GM19351 (cell line): ENCODE data around the gene TRIM50.
"Not testable (repeated sequence)": the region's sequence is repeated elsewhere in the genome, so short reads cannot be mapped to it uniquely, and the experiment has no call there.

Experiments
- ATAC-seq: cut with Tn5 transposase; IDR thresholded peaks from one replicate; pipeline ENCODE4 v1.9.1; 2021; ENCODE audit warnings: mild to moderate bottlenecking, moderate library complexity; ENCODE audit not compliant: unreplicated experiment

TRIM50 gene

DNA sequence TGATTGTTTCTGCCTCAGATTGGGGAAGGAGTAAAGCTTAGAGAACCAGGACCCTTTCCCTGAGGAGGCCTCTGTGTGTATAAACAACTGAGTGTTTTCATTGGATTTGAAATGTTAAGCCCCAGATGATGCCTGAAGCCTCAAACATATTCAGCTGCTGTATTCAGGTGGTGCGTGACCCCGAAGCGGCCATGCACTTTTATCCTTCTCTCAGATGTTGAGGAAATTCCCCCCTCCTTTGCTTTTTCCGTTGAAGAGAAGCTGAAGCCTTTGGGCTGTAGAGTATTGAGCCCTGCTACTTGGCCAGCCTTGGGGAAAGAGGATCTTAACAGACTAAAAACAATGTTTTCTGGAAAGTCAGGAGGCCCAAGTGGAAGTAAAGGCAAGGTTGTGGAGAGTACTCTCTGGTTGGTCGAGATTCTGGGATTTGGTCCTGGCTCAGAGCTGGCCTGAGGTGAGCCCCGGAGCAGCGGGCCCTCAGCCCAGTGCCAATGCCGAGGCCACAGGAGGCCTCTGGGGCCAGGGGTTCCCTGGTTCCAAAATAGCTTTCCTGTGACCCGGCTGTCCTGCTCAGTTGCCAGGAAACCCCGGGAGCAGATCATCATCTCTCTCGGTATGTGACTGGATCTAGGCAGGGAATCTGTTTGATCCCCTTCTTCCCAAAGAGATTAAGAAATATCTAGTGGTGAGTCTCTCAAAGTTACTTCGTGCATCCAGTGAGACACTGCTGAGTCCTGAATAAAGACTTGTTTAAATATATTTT lies 22.6 kb upstream of the TRIM50 start:
- ATAC-seq, result no peak

GRCh38 chr7:73349763-73350162 lies 21.9 kb upstream of the TRIM50 start:
- ATAC-seq, result no peak

DNA sequence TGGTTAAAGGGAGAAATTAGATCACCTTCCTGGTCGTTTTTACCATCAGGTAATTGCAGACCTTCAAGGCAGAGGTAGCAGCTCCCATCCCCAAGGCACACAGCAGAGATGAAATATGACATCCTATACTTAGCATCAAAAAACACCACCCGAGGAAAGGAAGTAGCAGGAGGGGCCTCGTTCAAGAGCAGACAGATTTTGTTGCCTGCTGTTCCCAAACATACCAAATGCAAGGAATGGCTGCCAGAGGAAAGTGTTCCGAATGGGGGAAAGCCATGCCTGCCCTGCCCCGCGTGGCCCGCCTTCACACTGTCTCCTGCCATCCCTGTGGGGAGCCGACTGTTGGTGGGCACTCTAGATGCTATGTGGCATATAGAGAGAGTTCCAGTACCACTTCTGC lies 18.1 kb upstream of the TRIM50 start:
- ATAC-seq, result no peak

- no peak for ATAC-seq
Observed at GRCh38 chr7:73345538-73345937, 17.7 kb upstream of the TRIM50 start.

- ATAC-seq, result no peak
Observed at GRCh38 chr7:73343671-73344380, 15.9 kb upstream of the TRIM50 start.

- ATAC-seq, result no peak
Observed at GRCh38 chr7:73342645-73343044, 14.8 kb upstream of the TRIM50 start.

GRCh38 chr7:73341877-73342276 lies 14.0 kb upstream of the TRIM50 start:
- peak; percentile 45 for ATAC-seq

DNA sequence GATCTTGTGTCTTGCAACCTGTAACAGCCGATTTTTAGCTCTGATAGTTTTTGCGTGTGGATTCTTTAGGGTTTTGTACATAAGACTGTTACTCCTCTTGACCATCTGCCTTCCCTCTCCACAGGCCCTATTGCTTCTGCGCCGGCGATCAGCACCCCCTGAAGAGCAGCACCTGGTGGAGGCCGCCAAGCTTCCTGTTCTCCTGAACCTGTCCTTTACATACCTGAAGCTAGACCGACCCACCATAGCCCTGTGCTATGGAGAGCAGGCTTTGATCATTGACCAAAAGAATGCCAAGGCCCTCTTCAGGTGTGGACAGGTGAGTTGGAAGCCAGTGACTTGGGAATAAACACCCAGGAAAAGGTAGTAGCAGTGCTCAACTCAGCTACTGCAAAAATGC lies 12.6 kb upstream of the TRIM50 start:
- ATAC-seq, result no peak

GRCh38 chr7:73338321-73338720 lies 10.4 kb upstream of the TRIM50 start:
- ATAC-seq, result no peak

DNA sequence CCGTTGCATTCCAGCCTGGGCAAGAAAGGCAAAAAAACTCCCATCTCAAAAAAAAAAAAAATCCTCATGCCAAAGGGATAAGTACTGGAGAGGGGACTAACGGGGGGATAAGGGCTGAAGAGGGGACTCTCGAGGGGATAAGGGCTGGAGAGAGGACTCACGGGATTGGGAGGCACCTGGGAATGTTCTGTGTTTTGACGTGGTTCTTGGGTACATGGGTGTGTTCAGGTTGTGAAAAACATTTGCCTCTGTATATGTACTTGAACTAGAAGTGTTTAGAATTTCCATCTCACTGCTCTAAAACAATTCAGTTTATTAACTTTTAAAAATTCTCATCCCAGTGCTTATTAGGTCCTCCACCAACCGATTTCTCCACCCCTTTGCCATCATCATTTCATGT lies 4.6 kb upstream of the TRIM50 start:
- ATAC-seq, result no peak

DNA sequence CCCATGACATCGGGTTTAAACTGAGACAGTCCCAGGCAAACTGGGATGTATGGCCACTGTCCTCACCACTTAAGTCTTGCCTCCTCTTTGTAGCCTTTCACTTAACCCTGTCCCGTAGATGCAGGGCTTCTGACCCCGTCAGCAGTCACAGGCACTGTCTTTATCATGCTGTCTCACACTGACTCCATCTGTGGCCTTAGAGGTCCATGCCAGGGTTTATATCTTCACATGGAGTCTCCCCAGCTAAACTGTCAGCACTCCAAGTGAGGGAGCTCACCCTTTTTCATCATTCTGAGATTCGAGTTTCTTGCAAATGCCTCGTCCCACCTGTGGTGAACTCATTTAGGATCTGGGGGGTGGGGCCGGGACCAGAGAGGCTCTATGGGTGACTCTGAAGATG lies 2.9 kb upstream of the TRIM50 start:
- ATAC-seq, result no peak

DNA sequence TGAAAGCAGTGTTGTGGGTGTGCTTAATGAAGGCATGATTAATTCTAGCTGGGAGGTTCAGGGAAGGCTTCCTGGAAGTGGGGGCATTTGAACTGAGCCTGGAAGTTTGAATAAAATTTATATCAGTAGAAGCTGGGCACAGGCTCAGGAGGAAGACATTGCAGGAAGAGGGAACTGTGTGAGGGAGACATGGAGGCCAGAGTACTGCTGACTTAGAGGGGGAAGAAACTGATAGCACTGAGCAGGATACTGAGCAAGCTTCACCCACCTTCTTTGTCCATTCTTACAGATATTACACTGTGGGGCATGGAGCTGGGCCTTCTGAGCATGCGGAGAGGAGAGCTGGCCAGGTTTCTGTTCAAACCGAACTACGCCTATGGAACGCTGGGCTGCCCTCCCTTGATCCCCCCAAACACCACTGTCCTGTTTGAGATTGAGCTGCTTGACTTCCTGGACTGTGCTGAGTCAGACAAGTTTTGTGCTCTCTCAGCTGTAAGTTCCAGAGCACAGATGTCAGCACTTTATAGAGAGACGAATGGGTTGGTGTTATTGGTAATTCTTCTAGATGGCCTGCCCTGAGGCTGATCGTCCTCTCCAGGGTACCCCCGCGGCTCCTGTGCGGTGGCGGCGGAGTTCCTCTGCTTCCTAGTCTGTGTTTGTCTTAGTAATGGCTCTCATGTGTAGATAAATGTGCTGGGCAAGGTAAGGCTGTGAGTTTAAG lies 2.1 kb upstream of the TRIM50 start:
- ATAC-seq, result no peak

DNA sequence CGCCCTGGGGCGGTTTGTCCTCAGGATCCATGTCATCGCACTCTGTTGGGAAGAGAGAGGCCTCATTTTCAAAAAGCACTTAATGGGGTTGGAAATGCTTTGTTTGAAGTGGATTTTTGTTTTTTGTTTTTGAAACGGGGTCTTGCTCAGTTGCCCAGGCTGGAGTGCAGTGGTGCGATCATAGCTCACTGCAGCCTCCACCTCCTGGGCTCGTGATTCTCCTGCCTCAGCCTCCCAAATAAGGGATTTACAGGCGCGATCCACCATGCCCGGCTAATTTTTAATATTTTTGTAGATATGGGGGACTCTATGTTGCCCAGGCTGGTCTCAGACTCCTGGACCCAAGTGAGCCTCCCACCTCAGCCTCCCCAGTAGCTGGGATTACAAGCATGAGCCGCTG lies 814 bp upstream of the TRIM50 start:
- ATAC-seq, result no peak

- not testable (repeated sequence) for ATAC-seq
Observed at GRCh38 chr7:73327449-73327848, 433 bp downstream of the TRIM50 start.

DNA sequence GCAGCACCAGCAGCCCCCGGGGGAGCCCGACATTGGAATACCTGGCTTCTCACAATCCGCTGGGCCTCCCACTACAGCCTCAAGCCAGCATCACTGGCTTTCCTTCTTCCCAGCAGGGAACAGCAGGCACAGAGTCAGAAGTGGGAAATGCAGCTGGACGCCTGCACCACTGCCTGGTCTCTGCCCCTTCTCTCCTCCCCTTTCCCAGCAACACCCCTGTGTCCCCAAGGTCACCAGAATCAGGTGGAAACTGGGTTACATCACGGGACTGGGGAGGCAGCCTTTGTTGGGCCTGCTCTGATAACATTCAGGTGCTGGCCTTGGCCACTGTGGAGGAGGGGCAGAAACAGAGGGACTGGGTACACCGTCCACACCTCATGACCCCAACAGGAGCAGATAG lies 2.5 kb downstream of the TRIM50 start:
- not testable (repeated sequence) for ATAC-seq

- ATAC-seq, result not testable (repeated sequence)
Observed at GRCh38 chr7:73324081-73324845, 3.6 kb downstream of the TRIM50 start.

DNA sequence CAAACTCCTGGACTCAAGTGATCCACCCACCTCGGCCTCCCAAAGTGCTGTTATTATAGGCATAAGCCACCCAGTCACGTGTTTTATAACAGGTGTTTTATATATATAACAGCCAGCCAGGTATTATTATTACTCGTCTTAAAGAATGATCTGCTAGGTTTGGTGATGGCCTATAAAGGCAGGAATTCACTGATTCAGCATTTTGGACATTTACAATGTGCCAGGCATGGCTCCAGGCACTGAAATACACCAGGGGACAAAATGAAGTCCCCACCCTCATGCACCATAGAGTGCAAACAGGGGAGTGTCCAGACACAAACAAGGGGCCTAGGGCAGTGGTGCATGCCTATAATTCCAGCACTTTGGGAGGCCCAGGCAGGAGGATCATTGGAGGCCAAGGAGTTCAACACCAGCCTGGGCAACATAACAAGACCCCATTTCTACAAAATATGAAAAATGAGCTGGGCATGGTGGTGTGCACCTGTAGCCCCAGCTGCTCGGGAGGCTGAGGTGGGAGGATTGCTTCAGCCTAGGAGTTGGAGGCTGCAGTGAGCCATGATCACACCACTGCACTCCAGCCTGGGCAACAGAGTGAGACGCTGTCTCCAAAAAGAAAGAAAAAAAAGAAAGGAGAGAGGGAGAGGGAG lies 4.3 kb downstream of the TRIM50 start:
- not testable (repeated sequence) for ATAC-seq

DNA sequence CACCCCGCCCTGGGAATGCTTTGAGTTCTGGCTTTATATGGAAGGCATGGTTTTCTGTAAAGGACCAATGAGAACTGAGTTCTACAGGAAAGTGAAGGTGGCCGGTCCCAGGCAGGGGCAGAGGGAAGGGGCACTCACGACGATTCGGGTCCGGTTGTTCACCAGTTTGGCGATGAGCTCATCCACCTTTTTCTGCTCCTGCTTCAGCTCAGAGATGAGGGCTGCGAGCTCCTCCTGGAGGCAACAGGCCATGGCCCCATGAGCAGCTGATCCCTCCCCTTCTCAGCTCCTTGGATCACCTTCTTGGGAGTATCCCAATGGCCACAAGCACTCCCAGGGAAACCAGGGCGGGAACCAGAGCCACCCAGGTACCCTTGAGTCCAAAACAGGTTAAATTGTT lies 7.9 kb downstream of the TRIM50 start:
- ATAC-seq, result not testable (repeated sequence)

DNA sequence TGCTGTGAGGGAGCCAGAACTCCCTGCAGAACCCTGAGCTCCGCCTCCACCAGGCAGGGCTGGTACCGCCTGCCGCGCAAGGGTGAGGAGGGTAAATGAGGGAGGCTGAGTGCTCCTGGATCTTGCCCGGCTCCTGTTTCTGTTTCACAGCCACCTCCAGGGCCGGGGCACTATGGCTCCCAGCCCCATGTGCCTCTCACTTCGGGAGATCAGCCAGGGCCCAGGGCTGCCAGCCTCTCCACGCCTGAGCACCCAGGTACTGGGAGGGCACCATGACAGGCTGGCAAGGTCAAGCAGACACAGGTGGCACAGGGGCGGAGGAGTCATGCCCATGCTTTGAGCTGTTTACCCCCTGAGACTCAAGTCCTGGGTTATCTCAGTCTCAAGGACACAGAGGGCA lies 8.3 kb downstream of the TRIM50 start:
- ATAC-seq, result not testable (repeated sequence)

DNA sequence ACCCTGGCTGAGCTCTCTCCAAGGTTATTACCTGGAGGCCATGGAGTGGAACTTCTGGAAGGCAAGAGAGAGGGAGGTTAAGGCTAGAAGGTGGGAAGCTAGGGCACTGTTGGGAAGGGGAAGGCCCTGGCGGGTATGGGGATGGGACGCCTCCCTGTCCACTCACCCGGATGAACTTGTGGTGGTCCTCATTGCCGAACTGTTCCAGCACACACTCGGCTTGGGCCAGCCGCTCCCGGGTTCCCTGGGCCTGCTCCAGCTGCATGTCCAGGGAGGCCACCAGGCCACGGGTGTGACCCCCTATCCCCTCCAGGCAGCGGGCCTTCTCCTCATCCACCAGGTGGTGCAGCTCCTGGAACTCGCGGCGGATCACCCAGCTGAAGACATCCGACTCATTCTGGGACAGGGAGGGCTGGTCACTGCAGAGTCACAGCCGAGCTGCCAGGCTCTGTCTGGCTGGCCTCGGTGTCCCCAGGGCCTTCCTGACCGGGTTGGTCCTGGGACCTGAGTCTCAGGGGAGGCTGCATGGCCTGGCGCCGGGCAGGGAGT lies 9.2 kb downstream of the TRIM50 start:
- ATAC-seq, result not testable (repeated sequence)
